ENCODE data around the gene ATG4C. TPM values are rescaled to one million over a fixed set of nuclear protein-coding genes. Genes with fewer than 3 reads are reported as not detected.

ATG4C gene
- total RNA-seq, 1 donor = 9.5 TPM

DNA sequence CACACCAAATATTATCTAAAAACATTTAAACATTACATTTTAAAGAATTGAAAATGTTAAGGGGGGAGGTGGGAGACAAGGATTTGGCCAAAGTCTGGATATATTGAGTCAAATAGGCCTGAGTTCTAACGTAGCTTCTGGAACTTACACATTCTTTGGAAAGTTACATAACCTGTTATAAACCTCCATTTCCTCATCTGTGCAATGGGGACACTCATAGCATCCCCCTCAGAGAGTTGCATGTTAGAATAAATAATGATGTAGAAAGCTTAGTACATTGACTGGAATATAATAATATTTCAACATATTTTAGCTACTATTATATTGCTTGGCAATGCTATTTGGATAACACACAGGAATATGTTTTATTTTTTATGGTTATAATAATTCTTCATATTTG is 117.7 kb downstream of the ATG4C start:
- DNase-seq (ENCODE audit: low read depth) = no peak
- TF ChIP-seq, protein P1, sequence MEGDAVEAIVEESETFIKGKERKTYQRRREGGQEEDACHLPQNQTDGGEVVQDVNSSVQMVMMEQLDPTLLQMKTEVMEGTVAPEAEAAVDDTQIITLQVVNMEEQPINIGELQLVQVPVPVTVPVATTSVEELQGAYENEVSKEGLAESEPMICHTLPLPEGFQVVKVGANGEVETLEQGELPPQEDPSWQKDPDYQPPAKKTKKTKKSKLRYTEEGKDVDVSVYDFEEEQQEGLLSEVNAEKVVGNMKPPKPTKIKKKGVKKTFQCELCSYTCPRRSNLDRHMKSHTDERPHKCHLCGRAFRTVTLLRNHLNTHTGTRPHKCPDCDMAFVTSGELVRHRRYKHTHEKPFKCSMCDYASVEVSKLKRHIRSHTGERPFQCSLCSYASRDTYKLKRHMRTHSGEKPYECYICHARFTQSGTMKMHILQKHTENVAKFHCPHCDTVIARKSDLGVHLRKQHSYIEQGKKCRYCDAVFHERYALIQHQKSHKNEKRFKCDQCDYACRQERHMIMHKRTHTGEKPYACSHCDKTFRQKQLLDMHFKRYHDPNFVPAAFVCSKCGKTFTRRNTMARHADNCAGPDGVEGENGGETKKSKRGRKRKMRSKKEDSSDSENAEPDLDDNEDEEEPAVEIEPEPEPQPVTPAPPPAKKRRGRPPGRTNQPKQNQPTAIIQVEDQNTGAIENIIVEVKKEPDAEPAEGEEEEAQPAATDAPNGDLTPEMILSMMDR (IDR thresholded peaks at IDR 0.05; ENCODE audit: insufficient read depth, low read depth, low read length) = no peak
- H3K4me3 ChIP-seq (ENCODE audit: low read depth, low read length) = no peak overlapping the region

DNA sequence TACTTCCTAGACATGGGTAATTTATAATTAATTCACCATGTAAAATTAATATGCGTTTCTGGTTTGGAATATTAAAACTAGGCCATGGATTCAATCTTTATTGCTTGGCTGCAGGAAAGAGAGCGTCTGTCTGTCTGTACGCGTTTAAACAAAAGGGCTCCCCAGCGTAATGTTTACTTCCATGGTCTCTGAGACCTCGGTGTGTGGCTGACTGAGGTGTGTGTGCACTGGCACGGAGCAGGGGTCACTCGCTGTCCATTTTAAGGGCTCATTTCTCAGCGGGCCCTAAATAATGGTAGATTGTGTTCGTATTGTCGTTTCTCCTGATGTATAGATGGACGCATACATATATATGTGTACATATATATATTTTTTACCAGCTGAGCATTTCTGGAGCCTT is 119.6 kb downstream of the ATG4C start:
- DNase-seq (ENCODE audit: low read depth) = no peak
- TF ChIP-seq, protein P1 (IDR thresholded peaks at IDR 0.05; ENCODE audit: insufficient read depth, low read depth, low read length) = no peak

DNA sequence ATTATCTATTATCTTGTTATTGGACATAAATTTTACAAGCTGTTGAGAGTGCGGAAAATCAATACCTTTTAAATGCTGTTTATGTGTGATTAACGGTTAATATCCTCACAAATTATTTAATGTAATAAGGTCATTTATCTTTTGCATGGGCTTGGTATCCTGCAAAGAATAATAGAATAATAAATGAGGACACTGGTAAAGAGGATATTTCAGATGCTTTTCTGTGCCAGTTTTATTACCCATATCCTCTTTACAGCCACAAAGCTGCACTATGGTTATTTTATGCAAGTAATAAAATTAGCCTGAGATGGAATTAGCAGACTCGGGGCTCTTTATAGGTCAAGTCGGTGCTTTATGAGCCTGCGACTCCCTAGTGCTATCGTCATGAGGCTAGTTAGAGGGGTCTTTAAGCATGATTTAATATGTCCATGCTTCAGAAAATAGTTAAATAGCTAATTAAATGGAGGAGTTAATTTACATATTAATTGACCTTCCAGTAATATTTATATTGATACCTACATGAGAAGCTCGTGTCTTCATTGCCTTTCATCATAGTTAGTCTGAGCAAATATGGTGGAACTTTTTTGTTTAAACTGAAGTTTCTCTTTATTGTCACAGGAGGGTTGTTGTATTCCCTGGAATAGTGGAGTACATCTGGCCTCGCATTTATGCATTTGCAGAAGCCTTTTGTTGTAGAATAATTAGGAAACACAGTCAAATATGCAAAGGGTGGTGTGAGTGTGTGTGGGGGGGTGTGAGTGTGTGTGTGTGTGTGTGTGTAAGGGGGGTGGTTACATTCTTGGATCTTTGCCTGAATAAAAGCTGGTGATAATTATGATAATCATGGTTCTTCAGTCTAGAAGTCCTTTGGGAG is 120.3 kb downstream of the ATG4C start:
- TF ChIP-seq, protein P1 (IDR thresholded peaks at IDR 0.05; ENCODE audit: insufficient read depth, low read depth, low read length) = no peak
- H3K4me3 ChIP-seq (ENCODE audit: low read depth, low read length) = no peak overlapping the region
- DNase-seq (ENCODE audit: low read depth) = no peak

More for the DNA sequence above, 119.6 kb downstream of the ATG4C start:
- no peak overlapping the region for H3K4me3 ChIP-seq (ENCODE audit: low read depth, low read length)

DNA sequence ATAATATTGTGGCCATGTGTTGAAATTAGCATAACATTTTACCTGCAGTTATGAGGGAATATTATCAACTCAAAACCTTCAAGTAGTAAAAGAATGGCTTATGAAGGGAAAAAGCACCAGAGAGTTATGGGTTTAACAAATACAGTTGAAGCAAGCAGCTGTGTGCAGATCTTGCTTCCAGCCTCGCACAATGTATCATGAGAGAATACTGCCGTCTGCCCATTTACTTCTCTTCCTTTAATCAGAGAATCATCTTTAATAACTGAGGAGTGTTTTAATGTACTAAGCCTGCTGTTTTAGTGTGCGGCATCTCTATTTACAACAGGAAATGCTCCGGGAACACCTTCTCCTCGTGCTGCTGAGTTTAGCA is 120.9 kb downstream of the ATG4C start:
- TF ChIP-seq, protein P1 (IDR thresholded peaks at IDR 0.05; ENCODE audit: insufficient read depth, low read depth, low read length) = no peak
- DNase-seq (ENCODE audit: low read depth) = no peak

DNA sequence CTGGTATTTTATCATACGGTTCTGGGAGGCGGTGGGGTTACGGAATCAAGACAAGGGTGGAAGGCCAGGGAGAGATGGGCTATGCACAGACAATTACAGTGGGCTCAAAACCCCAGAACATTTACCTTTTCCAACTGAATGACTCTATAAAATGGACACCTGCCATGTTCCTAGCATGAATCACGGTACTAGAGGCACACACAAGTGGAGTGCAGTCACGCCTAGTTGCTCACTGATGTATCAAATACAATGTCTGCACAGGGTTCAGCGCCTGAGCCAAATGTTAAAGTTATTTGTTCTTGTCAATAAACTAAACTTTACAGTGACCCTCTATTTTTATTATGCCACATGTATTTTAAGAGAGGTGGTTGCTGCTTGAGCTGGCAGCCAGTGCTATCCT is 121.4 kb downstream of the ATG4C start:
- no peak for DNase-seq (ENCODE audit: low read depth)
- TF ChIP-seq, protein P1 (IDR thresholded peaks at IDR 0.05; ENCODE audit: insufficient read depth, low read depth, low read length) = no peak
- no peak overlapping the region for H3K4me3 ChIP-seq (ENCODE audit: low read depth, low read length)

More for the DNA sequence above, 120.9 kb downstream of the ATG4C start:
- no peak overlapping the region for H3K4me3 ChIP-seq (ENCODE audit: low read depth, low read length)

DNA sequence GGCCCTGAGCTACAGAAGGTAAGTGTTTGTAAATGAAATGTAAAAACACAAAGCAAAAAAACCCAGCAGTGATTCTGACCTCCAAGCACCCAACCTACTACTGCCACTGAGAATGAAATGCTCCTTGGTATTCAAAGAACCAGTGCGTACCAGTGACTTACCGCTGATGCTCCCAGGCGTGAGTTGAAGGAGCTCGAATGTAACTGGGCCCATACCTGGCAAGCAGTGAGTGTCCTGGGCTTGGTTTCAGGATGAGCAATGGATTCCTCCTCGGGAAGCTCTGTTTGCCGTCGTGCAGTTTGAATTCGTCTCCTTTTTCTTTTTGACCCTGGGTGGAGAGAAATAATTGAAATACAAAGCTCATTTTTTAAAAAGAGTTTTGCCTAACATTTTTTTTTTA is 121.9 kb downstream of the ATG4C start:
- H3K4me3 ChIP-seq (ENCODE audit: low read depth, low read length) = no peak overlapping the region
- no peak for DNase-seq (ENCODE audit: low read depth)
- TF ChIP-seq, protein P1 (IDR thresholded peaks at IDR 0.05; ENCODE audit: insufficient read depth, low read depth, low read length) = no peak

Measured in fibroblast of villous mesenchyme (primary cell).